MG63 (cell line): Measurements from ENCODE around the gene PLA2G6. TPM values are rescaled to one million over a fixed set of nuclear protein-coding genes. Genes with fewer than 3 reads are reported as not detected.

Experiments used
- DNase-seq: peaks from one replicate; pipeline ENCODE4 v3.0.0-alpha.2; 2020
- H3K27me3 ChIP-seq: fragments of 250-450 bp; sonication (Bioruptor Pico); 2 replicates; pipeline ENCODE4 v1.5.1; 2020; ENCODE audit warnings: mild to moderate bottlenecking, moderate library complexity
- H3K36me3 ChIP-seq: fragments of 250-450 bp; sonication (Bioruptor Pico); 2 replicates; pipeline ENCODE4 v1.5.1; 2020; ENCODE audit warnings: mild to moderate bottlenecking, moderate library complexity
- H3K4me3 ChIP-seq: fragments of 250-450 bp; sonication (Bioruptor Pico); 2 replicates; pipeline ENCODE4 v1.5.1; 2020; ENCODE audit warnings: mild to moderate bottlenecking, moderate library complexity
- H3K9me3 ChIP-seq: fragments of 250-450 bp; sonication (Bioruptor Pico); 2 replicates; pipeline ENCODE4 v1.5.1; 2020; ENCODE audit warnings: mild to moderate bottlenecking, moderate library complexity
- total RNA-seq: library from RNA; depleted of rRNA; stranded (reverse); fragments of >200 nt; shearing (Covaris generic); gene quantifications from 2 replicates; pipeline ENCODE4 v1.2.3, GENCODE V29; 2014; ENCODE audit warnings: low replicate concordance; rRNA removed

Gene PLA2G6
- total RNA-seq, 1 experiment from 2014 or later = 3.1 TPM

DNA sequence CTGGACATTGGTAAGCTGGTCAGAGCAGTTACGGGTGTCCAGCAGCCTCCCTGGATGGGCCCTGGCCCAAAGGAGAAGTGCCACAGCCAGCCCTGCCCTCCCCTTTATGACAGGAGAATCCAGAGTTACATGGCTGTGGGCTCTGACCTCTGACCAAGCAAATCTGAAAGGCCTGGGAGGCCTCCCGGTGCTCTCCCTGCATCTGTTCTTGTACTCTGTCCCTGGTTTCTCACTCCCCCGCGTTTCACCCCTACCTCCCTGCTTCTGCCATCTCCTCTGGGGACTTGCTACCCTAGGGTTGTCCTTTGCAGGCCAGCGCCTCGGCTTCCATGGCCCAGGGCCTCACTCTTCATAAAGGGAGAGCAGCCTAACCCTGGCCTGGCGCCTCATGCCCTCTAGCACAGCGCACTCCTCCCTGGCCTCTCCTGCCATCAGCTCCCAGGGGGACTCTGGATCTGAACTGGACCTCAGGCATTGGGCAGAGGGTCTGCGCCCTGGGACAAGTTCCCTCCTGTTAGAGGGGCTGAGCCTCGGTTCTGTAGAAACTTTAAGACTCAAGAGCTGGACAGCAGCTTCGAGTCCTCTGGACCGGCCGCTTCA, 113.8 kb downstream of the PLA2G6 start:
- no peak overlapping the region for H3K4me3 ChIP-seq
- no peaks in the 10 kb centered on the region for H3K9me3 ChIP-seq

GRCh38 chr22:38067028-38067415, 114.6 kb downstream of the PLA2G6 start:
- H3K27me3 ChIP-seq = no peaks in the 10 kb centered on the region
- H3K9me3 ChIP-seq = no peaks in the 10 kb centered on the region
- no peaks in the 10 kb centered on the region for H3K36me3 ChIP-seq
- no peak overlapping the region for H3K4me3 ChIP-seq
- DNase-seq = no peak

More for the DNA sequence above, 113.8 kb downstream of the PLA2G6 start:
- H3K27me3 ChIP-seq = no peaks in the 10 kb centered on the region
- DNase-seq = no peak
- H3K36me3 ChIP-seq = no peaks in the 10 kb centered on the region

- Histone ChIP-seq H3K36me3 (no peaks in the 10 kb centered on the region), H3K4me3 (no peak overlapping the region), H3K27me3 (no peaks in the 10 kb centered on the region), H3K9me3 (no peaks in the 10 kb centered on the region)
- DNase-seq = no peak
Measured at GRCh38 chr22:38066381-38067027, 115.1 kb downstream of the PLA2G6 start.

DNA sequence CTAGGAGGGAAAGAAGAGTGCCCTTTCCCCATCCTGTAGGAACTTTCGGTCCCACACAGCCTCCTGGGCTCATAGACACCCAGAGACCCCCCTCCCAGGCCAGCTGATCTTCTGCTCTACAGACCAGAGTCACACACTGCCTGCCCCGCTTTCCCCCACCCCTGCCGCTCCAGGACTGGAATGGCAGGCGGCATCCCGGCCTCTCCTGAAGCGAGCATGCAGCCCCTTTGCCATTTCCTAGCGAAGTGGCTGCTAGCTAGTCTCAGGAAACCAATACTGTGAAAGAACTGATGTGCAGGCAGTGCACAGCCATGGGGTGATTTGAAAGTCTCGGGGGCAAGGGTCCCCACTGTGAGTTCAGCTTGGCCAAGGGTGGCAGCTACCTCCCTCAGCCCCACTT, 116.1 kb downstream of the PLA2G6 start:
- Histone ChIP-seq H3K9me3 (no peaks in the 10 kb centered on the region), H3K4me3 (no peak overlapping the region), H3K36me3 (no peaks in the 10 kb centered on the region), H3K27me3 (no peaks in the 10 kb centered on the region)
- DNase-seq = no peak

DNA sequence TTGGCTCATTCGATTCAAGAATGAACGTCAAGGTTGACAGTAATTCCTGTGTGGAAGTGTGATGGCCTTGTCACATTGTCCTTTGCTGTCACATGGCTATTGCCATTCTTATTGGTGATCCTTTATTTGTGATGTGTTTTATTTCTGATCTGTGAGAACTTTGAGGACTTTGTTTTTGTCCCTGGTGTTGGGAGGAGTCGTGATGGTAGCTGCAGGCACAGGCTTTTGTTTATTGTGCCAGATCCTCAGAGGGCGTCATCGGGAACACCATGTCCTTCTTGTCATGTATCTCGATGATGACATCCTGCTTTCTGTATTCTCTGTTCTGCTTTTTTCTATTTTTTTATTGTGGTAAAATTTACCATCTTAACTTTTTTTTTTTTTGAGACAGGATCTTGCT, 118.8 kb downstream of the PLA2G6 start:
- H3K36me3 ChIP-seq = no peaks in the 10 kb centered on the region
- H3K4me3 ChIP-seq = no peak overlapping the region
- H3K27me3 ChIP-seq = no peaks in the 10 kb centered on the region
- no peak for DNase-seq
- H3K9me3 ChIP-seq = no peaks in the 10 kb centered on the region

Other genes starting within 250 kb of the PLA2G6 start
- 0.36 and 2.3 TPM in 2 replicates for gene C22orf23, start 228.2 kb downstream of the PLA2G6 start, total RNA-seq
- 64.9 and 167 TPM in 2 replicates for gene POLR2F, start 228.1 kb downstream of the PLA2G6 start, total RNA-seq
- not detected in 2 replicates for gene SOX10, start 197.3 kb downstream of the PLA2G6 start, total RNA-seq
- gene PICK1, start 124.4 kb downstream of the PLA2G6 start, total RNA-seq = 7.3 and 21.7 TPM in 2 replicates
- not detected in 2 replicates for gene SLC16A8, start 97.6 kb downstream of the PLA2G6 start, total RNA-seq
- gene BAIAP2L2, start 71.1 kb downstream of the PLA2G6 start, total RNA-seq = 20.4 and 63.3 TPM in 2 replicates
- 15.8 and 22.0 TPM in 2 replicates for gene MAFF, start 20.2 kb upstream of the PLA2G6 start, total RNA-seq
- gene TMEM184B, start 91.2 kb upstream of the PLA2G6 start, total RNA-seq = 18.6 and 20.4 TPM in 2 replicates
- gene CSNK1E, start 135.6 kb upstream of the PLA2G6 start, total RNA-seq = 54.5 and 75.0 TPM in 2 replicates